ENCODE data around the gene GALNT17.
"Not testable (repeated sequence)": the region's sequence is repeated elsewhere in the genome, so short reads cannot be mapped to it uniquely, and the experiment has no call there.

Gene GALNT17

GRCh38 chr7:71237945-71238344 lies 106.0 kb downstream of the GALNT17 start:
- no peak for FAIRE-seq

DNA sequence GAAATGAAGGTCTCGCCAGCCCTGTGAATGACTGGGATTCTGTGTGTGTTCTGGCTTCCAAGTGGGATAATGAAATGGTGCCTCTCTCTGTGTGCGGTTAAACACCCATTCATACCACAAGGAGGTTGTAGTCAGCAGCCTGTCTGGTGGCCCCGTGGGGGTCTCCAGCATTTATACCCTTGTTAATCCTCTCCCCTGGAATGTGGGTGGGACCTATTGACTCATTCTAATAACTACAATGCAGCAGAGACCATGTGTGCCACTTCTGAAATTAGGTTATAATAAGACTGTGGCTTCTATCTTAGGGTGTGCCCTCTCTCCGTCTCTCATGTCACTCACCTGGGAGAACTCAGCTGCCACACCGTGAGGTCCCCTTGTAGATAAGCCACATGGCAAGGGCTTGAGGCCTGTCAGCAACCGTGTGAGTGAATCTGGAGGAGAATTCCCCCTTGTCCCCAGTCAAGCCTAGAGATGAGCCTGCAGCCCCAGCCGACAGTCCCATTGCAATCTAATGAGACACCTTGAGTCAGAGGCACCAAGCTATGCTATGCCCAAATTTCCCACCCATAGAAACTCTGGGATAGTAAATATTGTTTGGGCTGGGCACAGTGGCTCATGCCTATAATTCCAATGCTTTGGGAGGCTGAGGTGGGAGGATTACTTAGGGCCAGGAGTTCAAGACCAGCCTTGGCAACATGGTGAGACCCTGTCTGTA lies 106.8 kb downstream of the GALNT17 start:
- FAIRE-seq = no peak

DNA sequence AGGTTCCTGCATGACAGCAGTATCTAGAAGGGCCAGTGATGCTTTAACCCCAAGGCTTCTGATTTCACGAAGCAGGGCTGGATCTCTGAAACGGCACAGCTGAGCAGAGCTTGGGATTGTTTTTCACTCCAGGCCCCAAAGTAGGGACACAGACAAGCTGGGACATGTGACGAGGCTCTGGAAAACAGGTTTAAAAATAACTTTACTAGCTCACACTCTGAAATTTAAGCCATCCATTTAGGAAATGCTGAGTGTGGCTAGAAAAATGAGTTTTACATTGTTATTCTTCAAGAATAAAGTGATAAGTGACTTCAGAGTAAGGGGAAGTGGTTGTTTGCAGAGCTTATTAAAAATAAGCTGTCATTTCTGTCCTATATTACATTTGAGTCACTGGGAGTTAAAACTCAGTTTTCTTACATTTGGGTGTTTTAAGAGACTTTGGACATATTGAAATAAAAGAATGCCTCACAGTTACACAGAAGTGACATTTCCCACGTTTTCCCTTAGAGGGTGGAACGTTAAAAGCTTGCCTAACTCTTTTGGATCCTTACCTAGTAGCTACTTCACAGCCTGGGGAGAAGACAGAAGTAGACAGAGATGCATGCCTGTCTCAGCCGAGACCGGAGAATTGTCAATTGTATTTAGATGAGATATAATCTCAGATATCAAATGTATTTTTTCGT lies 107.8 kb downstream of the GALNT17 start:
- no peak for FAIRE-seq

DNA sequence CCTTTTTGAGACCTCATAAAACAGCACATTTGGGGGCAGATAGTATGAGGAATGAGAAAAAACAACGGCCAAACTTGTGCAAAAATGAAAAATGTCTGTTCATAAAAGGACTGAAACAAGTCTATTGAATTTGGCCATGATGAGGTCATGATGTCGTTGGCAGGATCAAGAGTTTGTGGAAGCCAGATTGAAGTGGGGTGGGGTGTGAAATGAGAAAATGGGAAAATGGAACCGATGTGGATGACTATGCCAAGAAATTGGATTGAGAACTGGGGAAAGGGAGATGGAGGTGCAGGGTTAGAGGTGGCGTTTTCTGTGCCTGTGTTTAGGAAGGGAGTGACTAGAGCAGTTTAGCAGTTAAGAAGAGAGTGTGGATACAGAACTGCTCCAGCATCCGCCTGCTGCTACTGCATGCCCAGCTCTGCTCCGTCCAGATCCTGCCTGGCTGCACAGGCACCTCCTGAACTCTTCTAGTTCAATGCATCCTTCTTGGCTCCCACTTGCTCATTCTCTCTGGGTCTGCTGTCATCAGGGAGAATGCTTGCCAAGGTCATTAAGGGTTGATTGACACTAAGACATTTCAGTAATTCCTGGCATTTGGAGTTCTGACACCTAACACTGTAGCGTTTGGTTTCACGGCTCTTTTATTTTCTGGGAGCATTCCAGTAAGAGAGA lies 111.9 kb downstream of the GALNT17 start:
- no peak for FAIRE-seq

GRCh38 chr7:71245038-71245437 lies 113.1 kb downstream of the GALNT17 start:
- no peak for FAIRE-seq

DNA sequence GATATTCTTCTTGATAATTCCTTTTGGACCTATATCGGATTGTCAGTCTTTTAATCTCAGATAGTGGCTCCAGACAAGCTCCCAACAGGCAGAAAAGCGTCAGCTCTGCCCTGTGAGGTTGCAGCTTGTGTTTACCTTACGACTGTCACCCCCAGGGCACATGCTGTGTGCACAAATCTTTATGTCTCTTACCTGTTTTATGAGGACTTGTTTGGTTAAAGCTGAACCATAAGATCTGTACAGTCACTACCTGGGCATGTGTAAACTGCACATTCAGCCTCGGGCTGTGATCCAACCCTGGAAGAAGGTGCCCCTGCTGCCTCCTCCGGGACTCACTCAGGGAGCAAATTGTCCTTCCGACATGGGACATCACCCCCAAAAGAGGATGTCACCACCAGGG lies 119.8 kb downstream of the GALNT17 start:
- FAIRE-seq = no peak

GRCh38 chr7:71254751-71255150 lies 122.8 kb downstream of the GALNT17 start:
- FAIRE-seq = no peak

DNA sequence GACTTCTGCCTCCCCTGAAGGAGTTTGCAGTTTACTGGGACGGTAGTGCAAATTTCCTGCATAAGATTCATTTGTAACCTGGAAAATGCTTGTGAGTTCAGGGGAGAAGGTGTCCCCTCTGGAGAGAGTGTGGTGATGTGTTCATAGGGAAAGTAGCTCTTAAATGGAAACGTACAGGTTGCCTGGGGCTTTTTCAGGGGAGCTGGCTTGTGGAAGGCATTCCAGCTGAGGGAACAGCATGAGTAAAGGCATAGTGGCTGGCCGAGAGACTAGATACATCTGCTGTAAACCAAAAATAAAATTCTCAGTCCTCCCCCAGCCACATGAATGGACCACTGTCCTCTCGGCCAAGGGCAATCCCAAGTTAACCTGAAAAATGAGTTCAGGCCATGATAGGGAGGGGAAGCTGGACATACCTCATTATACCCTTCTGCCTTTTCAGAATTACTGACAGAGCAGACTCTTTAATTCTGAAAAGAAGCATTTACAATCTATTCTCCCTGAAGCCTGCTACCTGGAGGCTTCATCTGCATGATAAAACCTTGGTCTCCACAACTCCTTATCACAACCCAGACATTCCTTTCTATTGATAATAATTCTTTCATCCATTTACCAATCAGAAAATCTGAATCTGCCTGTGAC lies 123.7 kb downstream of the GALNT17 start:
- no peak for FAIRE-seq

- FAIRE-seq = no peak
Measured at GRCh38 chr7:71261066-71261465, 129.1 kb downstream of the GALNT17 start.

GRCh38 chr7:71262834-71263233 lies 130.9 kb downstream of the GALNT17 start:
- FAIRE-seq = not testable (repeated sequence)

DNA sequence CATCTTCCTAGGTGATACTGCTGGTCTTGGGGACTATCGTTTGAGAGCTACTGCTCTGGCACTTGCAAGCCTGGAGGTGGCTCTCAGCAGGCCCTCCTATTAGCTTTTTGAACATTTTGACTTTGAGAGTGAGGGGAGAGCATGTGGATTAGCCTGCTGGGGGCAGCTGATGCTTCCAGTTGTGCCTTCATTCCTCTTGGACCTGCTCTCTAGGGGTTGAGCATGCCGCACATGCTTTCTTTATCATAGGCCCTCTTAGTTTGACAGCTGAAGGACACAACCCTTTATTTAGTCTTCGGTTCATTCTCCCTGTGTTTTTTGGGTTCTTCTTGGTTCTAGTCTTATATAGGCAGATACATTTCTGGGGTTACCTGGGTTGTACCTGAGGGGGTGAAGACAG lies 132.1 kb downstream of the GALNT17 start:
- FAIRE-seq = no peak

DNA sequence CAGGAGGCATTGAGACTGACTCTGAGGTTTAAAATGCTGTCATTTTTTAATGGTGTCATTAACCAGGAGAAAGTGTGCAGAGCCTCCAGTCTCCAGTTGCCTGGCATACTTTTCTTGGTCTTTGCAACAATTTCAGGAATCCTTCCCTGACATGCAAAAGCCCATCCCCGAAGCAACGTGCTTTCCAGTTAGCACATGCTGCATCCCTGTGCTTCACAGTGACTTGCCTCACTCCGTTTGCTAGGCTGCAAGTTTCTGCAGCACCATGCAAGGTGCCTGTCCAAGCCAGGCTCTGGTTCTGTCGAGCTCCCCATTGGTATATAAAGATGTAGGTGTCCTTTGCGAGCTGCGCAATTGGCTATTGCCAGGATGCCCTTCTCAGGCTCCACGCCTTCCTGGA lies 135.0 kb downstream of the GALNT17 start:
- no peak for FAIRE-seq

- no peak for FAIRE-seq
Measured at GRCh38 chr7:71267734-71268469, 136.0 kb downstream of the GALNT17 start.

DNA sequence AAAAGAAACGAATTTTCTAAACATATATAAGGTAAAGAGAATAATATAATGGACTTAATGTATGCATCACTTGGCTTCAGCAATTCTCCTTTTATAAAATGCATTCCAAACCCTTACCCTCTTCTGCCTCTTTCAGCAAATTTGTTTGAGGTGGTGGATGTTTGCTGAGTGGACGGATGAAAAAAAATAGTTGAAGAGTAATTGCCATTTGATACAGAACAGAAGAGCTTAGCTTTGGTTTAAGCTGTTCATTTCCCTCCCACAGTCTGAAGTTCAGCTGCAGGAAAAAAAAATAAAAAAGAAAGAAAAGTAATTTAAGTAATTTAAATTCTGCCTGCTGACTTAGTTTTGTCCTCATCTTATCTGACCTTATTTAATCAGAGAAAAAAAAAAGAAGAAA lies 138.6 kb downstream of the GALNT17 start:
- peak; percentile 88 for FAIRE-seq

DNA sequence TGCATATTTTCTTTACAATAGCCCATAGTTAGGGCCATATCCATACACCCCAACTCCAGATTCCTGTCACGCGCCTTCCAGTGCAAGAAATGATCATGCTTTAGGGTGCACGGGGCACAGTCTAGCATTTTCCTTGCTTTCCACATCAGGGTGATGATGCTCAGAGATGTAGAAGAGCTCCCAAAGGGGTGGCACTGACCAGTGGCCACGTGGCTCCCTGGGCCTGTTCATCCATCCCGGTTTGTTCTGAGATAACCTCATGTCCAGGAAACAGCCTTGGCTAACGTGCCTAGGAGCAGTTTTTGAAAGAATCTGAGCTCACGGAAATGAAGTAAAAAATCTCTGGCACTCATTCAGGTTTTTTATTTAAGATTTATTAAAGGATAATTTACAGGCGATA lies 139.3 kb downstream of the GALNT17 start:
- FAIRE-seq = no peak

GRCh38 chr7:71272509-71273490 lies 140.9 kb downstream of the GALNT17 start:
- FAIRE-seq = peak; percentile 51

DNA sequence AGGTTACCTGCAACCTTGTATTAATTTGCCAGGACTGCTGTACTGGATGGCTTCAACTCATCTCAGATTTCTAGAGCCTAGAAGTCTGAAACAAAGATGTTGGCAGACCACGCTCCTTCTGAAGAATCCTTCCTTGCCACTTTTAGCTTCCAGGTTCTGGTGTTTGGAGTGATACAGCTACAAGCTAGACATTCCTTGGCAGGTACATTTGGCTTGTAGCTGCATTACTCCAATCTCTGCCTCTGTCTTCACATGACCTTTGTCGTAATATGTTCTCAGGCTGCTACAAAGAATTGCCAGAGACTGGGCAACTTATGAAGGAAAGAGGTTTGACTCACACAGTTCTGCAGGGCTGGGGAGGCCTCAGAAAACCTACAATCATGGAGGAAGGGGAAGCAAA lies 146.3 kb downstream of the GALNT17 start:
- no peak for FAIRE-seq

DNA sequence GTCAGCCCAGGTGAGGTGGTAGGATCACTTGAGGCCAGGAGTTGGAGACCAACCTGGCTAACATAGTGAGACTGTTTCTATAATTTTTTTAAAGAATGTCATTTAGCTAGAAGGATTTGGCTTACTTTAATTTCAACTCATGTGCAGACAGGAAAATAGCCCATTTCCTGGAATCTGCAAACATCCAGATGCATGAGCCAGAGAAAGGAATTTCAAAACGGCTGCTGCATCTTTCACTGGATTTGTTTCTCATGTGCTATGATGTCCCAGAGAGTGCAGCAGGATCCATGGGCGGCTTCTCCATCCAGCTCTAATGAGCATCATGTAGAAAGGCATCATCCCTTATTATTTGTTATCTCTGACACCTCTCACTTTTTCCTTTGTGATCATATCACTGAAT lies 149.3 kb downstream of the GALNT17 start:
- FAIRE-seq = no peak

GRCh38 chr7:71283802-71284201 lies 151.9 kb downstream of the GALNT17 start:
- no peak for FAIRE-seq

DNA sequence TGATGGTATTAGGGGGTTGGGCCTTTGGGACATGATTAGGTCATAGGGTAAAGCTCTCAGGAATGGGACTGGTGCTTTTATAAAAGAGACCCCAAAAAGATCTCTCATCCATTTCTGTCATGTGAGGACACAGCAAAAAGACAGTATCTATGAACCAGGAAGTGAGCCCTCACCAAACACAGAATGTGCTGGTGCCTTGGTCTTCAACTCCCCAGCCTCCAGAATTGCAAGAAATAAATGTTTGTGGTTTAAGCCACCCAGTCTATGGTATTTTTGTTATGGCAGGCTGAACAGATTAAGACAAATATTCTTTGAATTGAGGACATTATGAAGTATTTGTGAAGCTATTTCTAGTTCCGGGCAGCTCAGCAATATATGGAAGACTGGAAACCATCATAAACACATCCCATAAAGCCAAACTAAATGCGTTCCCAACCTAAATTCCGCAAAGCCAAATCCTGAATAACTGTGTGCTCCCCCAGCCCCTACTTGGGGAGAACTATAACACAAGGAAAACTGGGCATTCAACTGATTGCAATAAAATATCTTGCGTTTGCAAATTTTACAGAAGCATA lies 153.7 kb downstream of the GALNT17 start:
- FAIRE-seq = no peak

- FAIRE-seq = no peak
Measured at GRCh38 chr7:71286336-71286735, 154.4 kb downstream of the GALNT17 start.

All from endometrium (tissue), 2 donors.